Stomach smooth muscle (tissue), 2 donors: ENCODE results near the gene SEC11C.

Experiments used
- H3K27ac ChIP-seq: one replicate; pipeline ENCODE4 v1.7.0; 2013; ENCODE audit warnings: mild to moderate bottlenecking, low read length, inconsistent platforms
- H3K27me3 ChIP-seq, 2 donors: one replicate each; pipeline ENCODE4 v1.7.0; 2013; ENCODE audit warnings: low read length in 2 of 2; ENCODE audit not compliant: insufficient read depth in 2 of 2, control insufficient read depth in 1 of 2
- H3K36me3 ChIP-seq, 2 donors: one replicate each; pipeline ENCODE4 v1.7.0; 2013; ENCODE audit warnings: low read length in 2 of 2; ENCODE audit not compliant: control insufficient read depth in 2 of 2, insufficient read depth in 2 of 2
- H3K4me1 ChIP-seq: one replicate; pipeline ENCODE4 v1.7.0; 2013; ENCODE audit warnings: low read length; ENCODE audit not compliant: control insufficient read depth, insufficient read depth
- H3K4me3 ChIP-seq, 2 donors: one replicate each; pipeline ENCODE4 v1.7.0; 2013; ENCODE audit warnings: low read length in 2 of 2
- H3K9ac ChIP-seq, 2 donors: one replicate each; pipeline ENCODE4 v1.7.0; 2013; ENCODE audit warnings: low read length in 2 of 2, mild to moderate bottlenecking in 1 of 2
- H3K9me3 ChIP-seq, 2 donors: one replicate each; pipeline ENCODE4 v1.7.0; 2013; ENCODE audit warnings: low read length in 2 of 2; ENCODE audit not compliant: control insufficient read depth in 2 of 2
- donor health status: healthy.
- donor health status: Pancreatic carcinoma.

SEC11C gene

DNA sequence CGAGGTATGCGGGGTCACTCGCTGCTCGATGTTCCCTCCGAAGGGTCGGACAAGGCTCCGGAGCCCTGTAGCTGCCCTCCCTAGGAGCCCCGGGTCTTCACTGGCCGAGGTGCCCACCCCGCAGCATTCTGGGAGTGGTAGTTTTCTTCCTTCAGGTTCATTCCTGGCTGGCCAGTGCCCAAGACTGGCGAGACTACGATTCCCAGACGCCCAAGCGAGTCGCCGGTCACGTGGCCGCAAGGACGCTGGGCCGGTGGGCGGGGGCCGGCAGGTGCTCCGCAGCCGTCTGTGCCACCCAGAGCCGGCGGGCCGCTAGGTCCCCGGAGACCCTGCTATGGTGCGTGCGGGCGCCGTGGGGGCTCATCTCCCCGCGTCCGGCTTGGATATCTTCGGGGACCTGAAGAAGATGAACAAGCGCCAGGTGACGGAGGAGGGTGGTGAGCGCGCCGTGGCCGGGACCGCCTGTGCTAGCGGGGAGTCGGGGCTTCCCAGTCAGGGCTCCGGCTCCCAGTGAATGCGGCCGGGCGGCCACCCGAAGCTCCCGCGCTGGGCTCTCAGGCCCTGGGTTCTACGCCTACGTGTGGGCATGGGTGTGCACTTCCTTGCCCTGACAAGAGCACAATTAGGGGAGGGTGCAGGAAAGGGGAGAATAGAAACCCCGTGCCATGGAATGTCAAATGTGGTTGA lies at the start of gene SEC11C:
TSS of gene SEC11C (plus strand) at position 270 of the 687 bp plus-strand sequence. CDS start at position 335, 65 bp downstream.
- Histone ChIP-seq H3K27ac (peak within 1 kb of the TSS; percentile 62), H3K4me1 (peaks cover 7% of the 10 kb centered on the region), H3K4me3 (peak within 1 kb of the TSS; percentile 84 to 93), H3K36me3 (no peaks in the 10 kb centered on the region), H3K9me3 (no peaks in the 10 kb centered on the region), H3K9ac (peak within 1 kb of the TSS; percentile 72 to 83), H3K27me3 (peaks cover 0 to 5% of the 10 kb centered on the region in 2 donors)

DNA sequence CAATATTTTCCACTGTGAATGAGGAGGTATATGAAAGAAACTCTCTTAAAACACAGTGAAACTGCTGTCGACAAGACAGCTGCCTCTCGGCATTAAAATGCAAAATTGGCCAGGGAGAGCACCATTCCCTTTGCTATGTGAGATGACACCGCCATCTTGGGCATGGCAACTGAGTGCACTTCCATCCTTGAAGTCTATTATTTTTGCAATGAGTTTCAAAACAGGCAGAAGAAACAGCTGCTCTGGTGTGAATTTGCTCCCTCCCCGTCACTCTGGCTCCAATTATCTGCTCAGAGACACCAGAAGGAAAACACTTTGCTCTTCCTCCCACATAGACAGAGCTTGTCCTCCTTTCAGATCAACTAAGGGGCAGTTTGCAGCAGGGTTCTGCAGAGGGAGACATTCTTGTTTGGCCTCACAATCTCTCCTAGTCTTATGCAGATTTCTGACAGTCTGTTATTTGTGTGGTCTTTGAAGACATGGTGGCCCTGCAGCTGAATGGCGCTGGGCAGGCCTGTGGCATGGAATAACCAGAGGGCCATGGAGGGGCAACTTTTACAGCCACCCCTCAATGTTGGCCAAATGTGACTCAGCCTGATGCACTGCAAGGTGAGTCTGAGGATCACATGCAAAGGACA lies 48.6 kb upstream of the SEC11C start:
- H3K27me3 ChIP-seq: peaks cover 0 to 3% of the 10 kb centered on the region in 2 donors
- no peak overlapping the region for H3K4me3 ChIP-seq
- H3K9ac ChIP-seq: no peak overlapping the region
- no peaks in the 10 kb centered on the region for H3K9me3 ChIP-seq
- no peak overlapping the region for H3K27ac ChIP-seq
- H3K4me1 ChIP-seq: no peaks in the 10 kb centered on the region
- no peaks in the 10 kb centered on the region for H3K36me3 ChIP-seq

DNA sequence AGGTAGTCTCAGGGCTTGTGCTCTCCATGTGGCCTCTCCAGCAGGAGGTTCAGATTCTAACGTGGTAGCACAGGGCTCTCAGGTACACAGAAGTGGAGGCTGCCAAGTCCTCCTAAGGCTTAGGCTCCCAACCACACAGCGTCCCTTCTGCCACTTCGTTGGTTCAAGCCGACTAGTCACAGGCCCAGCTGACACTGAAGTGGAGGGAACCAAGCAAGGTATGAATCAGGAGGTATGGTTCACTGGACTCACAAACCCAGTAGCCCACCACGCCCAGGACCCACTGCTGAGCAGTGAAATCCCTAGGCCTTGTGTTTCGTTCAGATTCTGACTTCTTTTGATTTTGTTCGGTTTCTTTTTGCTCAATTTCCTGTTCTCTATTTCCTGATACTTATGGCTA lies 46.0 kb upstream of the SEC11C start:
- H3K27me3 ChIP-seq: peaks cover 0 to under 1% of the 10 kb centered on the region in 2 donors
- H3K4me3 ChIP-seq: no peak overlapping the region
- no peaks in the 10 kb centered on the region for H3K9me3 ChIP-seq
- H3K4me1 ChIP-seq: no peaks in the 10 kb centered on the region
- no peak overlapping the region for H3K27ac ChIP-seq
- H3K9ac ChIP-seq: no peak overlapping the region
- H3K36me3 ChIP-seq: no peaks in the 10 kb centered on the region

DNA sequence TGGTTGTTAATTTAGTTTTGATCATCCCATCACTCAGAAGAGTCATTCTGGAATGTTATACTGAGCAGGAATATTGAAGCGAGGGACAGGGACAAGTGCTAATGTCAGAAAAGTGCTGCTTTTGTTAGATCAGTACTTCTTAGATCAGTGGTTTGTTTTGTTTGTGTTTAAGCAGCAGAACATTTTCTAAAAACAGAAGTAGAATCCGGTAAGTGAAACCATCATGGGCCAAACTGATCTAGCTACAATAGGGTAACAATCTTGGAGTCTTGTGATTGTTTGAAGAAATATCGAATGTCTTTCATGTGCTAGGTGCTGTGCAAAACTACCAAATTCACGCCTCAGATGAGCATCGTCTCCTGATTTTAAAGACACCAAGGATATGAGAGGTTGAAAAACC lies 45.1 kb upstream of the SEC11C start:
- Histone ChIP-seq H3K4me1 (no peaks in the 10 kb centered on the region), H3K9ac (no peak overlapping the region), H3K27me3 (no peaks in the 10 kb centered on the region), H3K9me3 (no peaks in the 10 kb centered on the region), H3K36me3 (no peaks in the 10 kb centered on the region), H3K4me3 (no peak overlapping the region), H3K27ac (no peak overlapping the region)

DNA sequence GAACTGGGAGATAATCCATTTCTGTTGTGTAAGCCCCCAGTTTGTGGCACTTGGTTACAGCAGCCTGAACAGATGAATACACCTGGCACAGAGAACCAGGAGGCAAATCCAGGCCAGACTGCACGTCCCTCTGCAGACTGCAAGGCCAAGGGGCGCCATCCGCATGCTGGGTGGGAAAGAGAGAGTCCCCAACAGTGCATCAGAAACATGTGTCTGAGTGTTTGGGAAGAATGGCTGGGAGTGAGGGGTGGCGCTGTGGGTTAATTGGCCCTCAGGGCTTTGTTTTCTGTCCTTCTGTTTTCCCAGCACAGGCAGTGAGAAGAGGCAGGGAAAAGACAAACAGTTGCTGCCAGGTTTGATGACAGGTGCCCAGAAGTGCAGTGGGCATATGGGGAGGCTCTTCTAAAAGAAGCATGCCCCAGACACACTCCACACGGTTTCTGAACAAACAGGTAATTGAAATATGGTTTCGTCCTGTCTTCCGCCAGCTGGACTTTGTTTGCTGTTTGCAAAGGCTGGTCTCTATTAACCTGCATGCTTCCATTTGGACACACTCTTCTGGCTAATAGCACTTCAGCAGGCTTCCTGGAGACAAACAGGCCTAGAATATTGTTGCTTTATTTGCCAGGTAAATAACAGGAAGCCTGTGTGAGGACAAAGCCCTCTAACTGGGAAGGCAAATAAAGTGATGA lies 43.4 kb upstream of the SEC11C start:
- no peak overlapping the region for H3K4me3 ChIP-seq
- H3K27ac ChIP-seq: no peak overlapping the region
- no peaks in the 10 kb centered on the region for H3K4me1 ChIP-seq
- peaks cover 0 to 2% of the 10 kb centered on the region in 2 donors for H3K27me3 ChIP-seq
- H3K36me3 ChIP-seq: no peaks in the 10 kb centered on the region
- no peaks in the 10 kb centered on the region for H3K9me3 ChIP-seq
- H3K9ac ChIP-seq: no peak overlapping the region

DNA sequence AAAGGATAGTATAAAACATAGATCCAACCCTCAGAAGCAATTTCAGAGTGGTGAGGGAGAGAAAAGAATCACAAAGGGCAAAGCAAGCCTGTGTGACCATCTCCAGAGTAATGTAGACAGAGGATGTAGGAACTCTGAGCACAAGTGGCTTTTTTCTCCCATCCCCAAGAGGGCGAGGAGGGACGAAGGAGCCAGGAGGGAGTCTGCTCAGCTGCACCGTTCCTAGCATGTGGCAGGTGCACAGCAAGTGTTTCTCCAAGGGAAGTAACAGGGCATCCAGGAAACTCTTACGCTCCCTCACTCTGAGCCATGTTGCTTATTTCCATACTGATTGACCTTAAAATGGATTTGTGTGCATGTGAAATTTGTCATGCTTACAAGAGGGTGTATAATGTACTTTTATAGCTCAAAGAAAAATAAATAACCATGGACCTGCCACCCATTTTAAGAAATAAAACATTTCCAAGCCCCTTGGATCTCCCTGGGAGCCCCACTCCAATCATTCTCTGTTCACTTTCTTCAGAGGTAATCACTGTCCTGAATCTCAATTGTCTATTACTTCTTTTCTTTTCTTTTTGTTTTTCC lies 37.8 kb upstream of the SEC11C start:
- Histone ChIP-seq H3K27me3 (peaks cover 2 to 4% of the 10 kb centered on the region in 2 donors), H3K9me3 (peaks cover 0 to 2% of the 10 kb centered on the region in 2 donors), H3K9ac (no peak overlapping the region), H3K36me3 (no peaks in the 10 kb centered on the region), H3K4me1 (no peaks in the 10 kb centered on the region), H3K4me3 (no peak overlapping the region), H3K27ac (no peak overlapping the region)

DNA sequence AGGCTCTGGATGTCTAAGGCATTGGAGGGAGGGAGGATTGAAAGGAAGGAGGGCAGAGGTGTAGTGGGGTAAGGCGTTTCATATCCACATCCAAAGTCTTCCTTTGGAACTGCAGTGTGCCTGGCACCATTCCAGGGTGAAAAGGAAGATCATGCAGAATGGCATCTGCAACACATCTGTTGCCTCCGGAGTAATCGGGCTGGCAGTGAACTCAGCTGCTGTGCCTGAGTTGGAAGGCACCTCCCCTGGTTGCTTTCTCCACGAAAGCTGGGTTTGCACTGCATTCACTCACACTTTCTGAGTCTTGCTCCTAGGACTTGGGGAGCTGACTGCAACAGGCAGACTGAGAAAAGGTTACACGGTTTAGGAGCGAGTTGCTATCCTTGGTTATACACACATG lies 30.3 kb upstream of the SEC11C start:
- H3K4me1 ChIP-seq: no peaks in the 10 kb centered on the region
- no peak overlapping the region for H3K9ac ChIP-seq
- H3K27me3 ChIP-seq: peaks cover 8 to 14% of the 10 kb centered on the region in 2 donors
- no peaks in the 10 kb centered on the region for H3K36me3 ChIP-seq
- peaks cover 0 to 2% of the 10 kb centered on the region in 2 donors for H3K9me3 ChIP-seq
- no peak overlapping the region for H3K27ac ChIP-seq
- no peak overlapping the region for H3K4me3 ChIP-seq

DNA sequence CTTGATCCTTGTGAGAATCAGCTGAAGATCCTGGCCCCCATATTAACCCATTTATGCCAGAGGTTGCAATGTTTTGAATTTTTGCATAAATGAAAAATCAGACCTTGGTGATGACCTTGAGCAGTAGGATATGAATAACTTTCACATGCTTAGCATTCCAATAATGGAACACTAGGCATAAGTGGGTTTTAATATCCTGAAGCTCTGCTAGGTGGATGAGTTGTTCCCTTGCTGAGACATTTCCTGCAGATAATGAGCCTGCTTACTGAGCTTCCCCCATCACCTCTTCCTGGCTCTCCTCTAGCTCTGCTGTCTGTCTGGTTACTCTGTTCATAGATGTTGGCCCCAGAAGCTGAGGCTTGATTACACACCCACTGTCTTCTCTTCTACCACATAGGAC lies 25.5 kb upstream of the SEC11C start:
- H3K36me3 ChIP-seq: no peaks in the 10 kb centered on the region
- H3K9me3 ChIP-seq: peaks cover 0 to 2% of the 10 kb centered on the region in 2 donors
- no peak overlapping the region for H3K27ac ChIP-seq
- H3K4me1 ChIP-seq: no peaks in the 10 kb centered on the region
- peaks cover 10 to 12% of the 10 kb centered on the region in 2 donors for H3K27me3 ChIP-seq
- H3K9ac ChIP-seq: no peak overlapping the region
- H3K4me3 ChIP-seq: no peak overlapping the region

DNA sequence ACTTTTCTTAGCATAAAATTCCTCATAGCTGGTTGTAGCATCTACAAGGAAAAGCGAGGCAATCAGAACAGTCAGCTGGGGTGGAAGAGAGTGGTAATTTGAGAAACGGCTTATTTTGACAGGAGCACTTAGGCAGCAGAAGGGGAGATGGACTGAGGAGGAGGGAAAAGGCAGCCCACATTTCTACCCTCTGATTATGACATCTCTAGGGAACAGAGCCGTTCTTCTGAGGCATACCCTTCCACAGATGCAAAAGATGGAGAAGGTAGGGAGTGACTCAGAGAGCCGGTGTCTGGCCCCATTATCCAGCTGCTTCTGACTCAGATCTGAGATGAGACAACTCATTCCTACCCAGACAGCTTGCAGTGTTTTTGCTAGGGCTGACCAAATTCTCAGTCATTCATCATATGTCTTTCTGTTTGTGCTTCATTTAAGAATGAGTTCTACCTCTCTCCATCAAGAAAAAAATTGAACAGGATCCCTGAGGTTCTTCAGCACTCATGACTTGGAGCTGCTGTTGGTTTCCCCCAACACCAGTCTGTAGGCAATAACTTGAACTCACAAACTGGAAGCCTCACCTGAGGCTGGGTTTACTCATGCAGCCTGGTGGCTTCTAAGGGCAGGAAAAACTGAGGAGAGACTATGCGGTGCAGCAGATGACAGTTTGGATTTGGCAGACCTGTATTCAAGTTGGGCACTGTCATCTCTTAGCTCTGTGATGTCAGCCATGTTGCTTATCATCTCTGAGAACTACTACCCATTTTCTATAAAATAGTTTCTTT lies 15.9 kb upstream of the SEC11C start:
- Histone ChIP-seq H3K9me3 (peaks cover 0 to 3% of the 10 kb centered on the region in 2 donors), H3K4me3 (no peak overlapping the region), H3K36me3 (no peaks in the 10 kb centered on the region), H3K4me1 (no peaks in the 10 kb centered on the region), H3K27ac (no peak overlapping the region), H3K27me3 (peaks cover 6 to 9% of the 10 kb centered on the region in 2 donors), H3K9ac (no peak overlapping the region)

DNA sequence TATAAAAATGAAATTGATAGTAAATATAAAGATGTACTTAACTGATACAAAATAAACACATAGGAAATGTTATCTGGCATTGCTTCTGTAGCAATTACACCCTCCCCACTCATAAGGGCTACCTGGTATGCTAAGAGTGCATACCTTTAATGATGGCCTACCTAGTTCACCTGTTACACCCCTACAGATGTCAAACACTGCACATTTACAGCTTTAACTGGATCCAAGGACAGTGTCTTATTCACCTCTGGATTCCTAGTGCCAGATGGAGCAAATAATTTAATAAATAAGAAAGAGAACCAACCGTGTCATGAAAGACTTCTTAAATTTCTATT lies 15.3 kb upstream of the SEC11C start:
- Histone ChIP-seq H3K36me3 (no peaks in the 10 kb centered on the region), H3K9ac (no peak overlapping the region), H3K27ac (no peak overlapping the region), H3K27me3 (peaks cover 6 to 10% of the 10 kb centered on the region in 2 donors), H3K4me1 (no peaks in the 10 kb centered on the region), H3K4me3 (no peak overlapping the region), H3K9me3 (peaks cover 0 to 3% of the 10 kb centered on the region in 2 donors)
